SU-DHL-6 (cell line): ENCODE data around the gene CCM2.

ENCODE experiments used
- H2AFZ ChIP-seq: fragments of 200-600 bp; sonication (generic); 2 replicates; pipeline ENCODE4 v1.6.1; 2014; ENCODE audit warnings: low read depth, mild to moderate bottlenecking, moderate library complexity, mixed read lengths, antibody characterized with exemption, low read length; ENCODE audit not compliant: severe bottlenecking
- H3F3A ChIP-seq: fragments of 200-600 bp; shearing (Covaris generic); 2 replicates; pipeline ENCODE4 v1.6.0; 2016; ENCODE audit warnings: antibody characterized with exemption, mild to moderate bottlenecking; ENCODE audit not compliant: insufficient read depth
- H3K27ac ChIP-seq: fragments of 200-600 bp; sonication (generic); 2 replicates; pipeline ENCODE4 v1.5.1; 2016; ENCODE audit warnings: low read depth, mild to moderate bottlenecking, low read length, moderate library complexity, mixed read lengths
- H3K27me3 ChIP-seq: fragments of 200-600 bp; sonication (generic), shearing (Covaris generic); 2 replicates; pipeline ENCODE4 v1.6.0; 2014; ENCODE audit warnings: mild to moderate bottlenecking, low read length
- H3K36me3 ChIP-seq: fragments of 200-600 bp; sonication (generic); 2 replicates; pipeline ENCODE4 v1.6.1; 2014; ENCODE audit warnings: mild to moderate bottlenecking, low read length, mixed read lengths
- H3K4me2 ChIP-seq: fragments of 300-600, 200-600 bp; shearing (Covaris generic), sonication (generic); 2 replicates; pipeline ENCODE4 v1.6.0; 2014; ENCODE audit warnings: low read length, low read depth, mild to moderate bottlenecking; ENCODE audit not compliant: poor library complexity, severe bottlenecking
- H3K4me3 ChIP-seq: fragments of 200-600 bp; sonication (generic); 2 replicates; pipeline ENCODE4 v1.5.1; 2014; ENCODE audit warnings: antibody characterized with exemption, low read length, mild to moderate bottlenecking, mixed read lengths; ENCODE audit not compliant: insufficient read depth, poor library complexity, severe bottlenecking
- H3K79me2 ChIP-seq: fragments of 200-600 bp; sonication (generic); 2 replicates; pipeline ENCODE4 v1.6.1; 2014; ENCODE audit warnings: mild to moderate bottlenecking, low read length, moderate library complexity; ENCODE audit not compliant: insufficient read depth
- H3K9ac ChIP-seq: fragments of 200-600 bp; sonication (generic); 2 replicates; pipeline ENCODE4 v1.7.0; 2014; ENCODE audit warnings: mild to moderate bottlenecking, low read length
- H3K9me2 ChIP-seq: fragments of 200-600 bp; sonication (generic); replicated peaks from 2 replicates; pipeline ENCODE4 v1.6.1; 2014; ENCODE audit warnings: low read length; ENCODE audit not compliant: insufficient read depth
- H3K9me3 ChIP-seq: fragments of 200-600 bp; sonication (generic); 2 replicates; pipeline ENCODE4 v1.6.1; 2014; ENCODE audit warnings: low read length, mixed read lengths; ENCODE audit not compliant: insufficient read depth
- H4K20me1 ChIP-seq: fragments of 200-600 bp; sonication (generic); 2 replicates; pipeline ENCODE4 v1.6.1; 2014; ENCODE audit warnings: low read depth, mild to moderate bottlenecking, antibody characterized with exemption, low read length, moderate library complexity, mixed read lengths
- EZH2phosphoT487 ChIP-seq: fragments of 200-600 bp; sonication (generic), shearing (Covaris generic); conservative IDR thresholded peaks from 2 replicates; pipeline ENCODE4 v1.6.1; 2018; ENCODE audit warnings: mild to moderate bottlenecking, antibody characterized with exemption, low read length, moderate library complexity, mixed read lengths
- TF ChIP-seq, protein P1 (sequence below): fragments of 200-600 bp; sonication (generic); IDR thresholded peaks from one replicate; pipeline ENCODE4 v1.5.1; 2017; ENCODE audit warnings: antibody characterized with exemption, mild to moderate bottlenecking, low read length, moderate library complexity; ENCODE audit not compliant: insufficient read depth, poor library complexity, severe bottlenecking

The CCM2 gene

GRCh38 chr7:45118889-45119331 lies 118.9 kb downstream of the CCM2 start:
- Histone ChIP-seq H3K4me2 (no peak overlapping the region), H3K79me2 (no peaks in the 10 kb centered on the region), H4K20me1 (no peaks in the 10 kb centered on the region), H2AFZ (no peak overlapping the region), H3K27ac (no peak overlapping the region), H3K4me3 (no peak overlapping the region), H3K27me3 (no peaks in the 10 kb centered on the region), H3K9ac (no peak overlapping the region), H3K9me3 (no peaks in the 10 kb centered on the region), H3K9me2 (no peaks in the 10 kb centered on the region), H3F3A (no peaks in the 10 kb centered on the region), H3K36me3 (no peaks in the 10 kb centered on the region)
- TF ChIP-seq, protein P1, sequence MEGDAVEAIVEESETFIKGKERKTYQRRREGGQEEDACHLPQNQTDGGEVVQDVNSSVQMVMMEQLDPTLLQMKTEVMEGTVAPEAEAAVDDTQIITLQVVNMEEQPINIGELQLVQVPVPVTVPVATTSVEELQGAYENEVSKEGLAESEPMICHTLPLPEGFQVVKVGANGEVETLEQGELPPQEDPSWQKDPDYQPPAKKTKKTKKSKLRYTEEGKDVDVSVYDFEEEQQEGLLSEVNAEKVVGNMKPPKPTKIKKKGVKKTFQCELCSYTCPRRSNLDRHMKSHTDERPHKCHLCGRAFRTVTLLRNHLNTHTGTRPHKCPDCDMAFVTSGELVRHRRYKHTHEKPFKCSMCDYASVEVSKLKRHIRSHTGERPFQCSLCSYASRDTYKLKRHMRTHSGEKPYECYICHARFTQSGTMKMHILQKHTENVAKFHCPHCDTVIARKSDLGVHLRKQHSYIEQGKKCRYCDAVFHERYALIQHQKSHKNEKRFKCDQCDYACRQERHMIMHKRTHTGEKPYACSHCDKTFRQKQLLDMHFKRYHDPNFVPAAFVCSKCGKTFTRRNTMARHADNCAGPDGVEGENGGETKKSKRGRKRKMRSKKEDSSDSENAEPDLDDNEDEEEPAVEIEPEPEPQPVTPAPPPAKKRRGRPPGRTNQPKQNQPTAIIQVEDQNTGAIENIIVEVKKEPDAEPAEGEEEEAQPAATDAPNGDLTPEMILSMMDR, result no peak
- TF ChIP-seq EZH2phosphoT487, result no peak

DNA sequence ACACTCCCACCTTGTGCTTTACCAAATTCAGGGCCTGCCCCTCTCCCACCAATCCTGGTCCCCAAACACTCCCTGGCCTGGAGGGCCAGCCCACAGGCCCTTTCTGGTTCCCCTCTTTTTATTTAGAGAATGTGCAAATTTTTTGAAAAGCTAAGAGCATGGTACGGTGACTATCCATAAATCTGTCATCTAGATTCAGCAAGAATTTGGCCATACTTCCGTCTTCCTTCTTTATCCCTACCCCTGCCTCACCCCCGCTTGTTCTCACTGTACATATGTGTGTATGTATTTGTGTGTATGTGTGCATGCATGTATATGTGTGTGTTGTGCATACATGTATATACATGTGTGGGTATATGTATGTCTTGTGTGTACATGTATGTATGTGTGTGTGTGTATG lies 119.5 kb downstream of the CCM2 start:
- Histone ChIP-seq H4K20me1 (no peaks in the 10 kb centered on the region), H3K27ac (no peak overlapping the region), H3K79me2 (no peaks in the 10 kb centered on the region), H3K4me2 (no peak overlapping the region), H3K9me2 (no peaks in the 10 kb centered on the region), H3K9me3 (no peaks in the 10 kb centered on the region), H3K36me3 (no peaks in the 10 kb centered on the region), H3F3A (no peaks in the 10 kb centered on the region), H2AFZ (no peak overlapping the region), H3K4me3 (no peak overlapping the region), H3K9ac (no peak overlapping the region), H3K27me3 (no peaks in the 10 kb centered on the region)
- TF ChIP-seq EZH2phosphoT487, result no peak

DNA sequence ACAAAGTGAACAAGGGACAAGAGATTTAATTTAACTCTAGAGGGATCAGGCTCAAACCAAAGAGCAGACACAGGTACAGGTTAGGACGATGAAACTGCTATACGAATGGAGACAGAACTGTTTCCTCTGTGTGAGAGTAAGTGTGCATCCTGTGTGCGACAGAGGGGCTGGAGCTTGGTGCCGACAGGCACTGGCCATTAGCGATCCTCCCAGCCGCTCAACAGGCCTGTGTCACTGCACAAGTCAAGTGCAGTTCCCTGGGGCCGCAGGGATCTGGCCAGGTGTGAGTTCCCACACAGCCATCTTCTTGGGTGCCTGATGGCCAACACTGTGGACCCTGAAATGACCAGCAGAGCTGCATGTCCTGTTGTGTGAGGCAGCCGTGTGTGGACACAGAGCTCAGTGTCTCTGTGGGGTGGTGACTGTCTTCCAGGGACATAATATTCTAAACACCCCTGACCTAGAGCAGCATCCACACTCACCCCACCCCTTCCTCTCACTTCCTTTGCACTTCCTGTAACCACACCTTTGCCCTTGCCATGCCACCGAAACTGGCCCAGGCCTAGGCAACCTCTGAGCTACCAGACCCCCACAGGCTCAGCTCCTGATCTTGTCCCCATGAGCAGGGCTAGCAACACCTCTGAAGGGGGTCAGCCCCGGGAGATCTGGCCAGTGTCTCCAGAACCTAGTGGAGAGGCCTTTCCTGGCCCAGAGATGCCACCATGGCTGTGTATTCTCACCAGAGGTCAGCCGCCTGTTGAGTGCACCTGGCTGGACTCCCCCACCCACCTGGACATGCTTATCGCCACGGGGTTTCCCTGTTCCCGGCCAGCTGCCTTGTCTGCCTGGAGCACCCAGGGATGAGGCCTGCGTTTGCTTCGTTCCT lies 123.2 kb downstream of the CCM2 start:
- H4K20me1 ChIP-seq, result no peaks in the 10 kb centered on the region
- no peak overlapping the region for H3K9ac ChIP-seq
- no peak overlapping the region for H3K4me3 ChIP-seq
- H3F3A ChIP-seq, result no peaks in the 10 kb centered on the region
- no peak overlapping the region for H2AFZ ChIP-seq
- no peaks in the 10 kb centered on the region for H3K9me2 ChIP-seq
- no peaks in the 10 kb centered on the region for H3K79me2 ChIP-seq
- no peaks in the 10 kb centered on the region for H3K27me3 ChIP-seq
- TF ChIP-seq EZH2phosphoT487, result no peak
- TF ChIP-seq, protein P1, result no peak
- no peak overlapping the region for H3K4me2 ChIP-seq
- H3K27ac ChIP-seq, result no peak overlapping the region
- H3K9me3 ChIP-seq, result no peaks in the 10 kb centered on the region
- H3K36me3 ChIP-seq, result no peaks in the 10 kb centered on the region
